ENCODE results near the gene PHYKPL.
A peak's percentile ranks its signal among the peaks of the same experiment; 100 is the strongest.

The PHYKPL gene

DNA sequence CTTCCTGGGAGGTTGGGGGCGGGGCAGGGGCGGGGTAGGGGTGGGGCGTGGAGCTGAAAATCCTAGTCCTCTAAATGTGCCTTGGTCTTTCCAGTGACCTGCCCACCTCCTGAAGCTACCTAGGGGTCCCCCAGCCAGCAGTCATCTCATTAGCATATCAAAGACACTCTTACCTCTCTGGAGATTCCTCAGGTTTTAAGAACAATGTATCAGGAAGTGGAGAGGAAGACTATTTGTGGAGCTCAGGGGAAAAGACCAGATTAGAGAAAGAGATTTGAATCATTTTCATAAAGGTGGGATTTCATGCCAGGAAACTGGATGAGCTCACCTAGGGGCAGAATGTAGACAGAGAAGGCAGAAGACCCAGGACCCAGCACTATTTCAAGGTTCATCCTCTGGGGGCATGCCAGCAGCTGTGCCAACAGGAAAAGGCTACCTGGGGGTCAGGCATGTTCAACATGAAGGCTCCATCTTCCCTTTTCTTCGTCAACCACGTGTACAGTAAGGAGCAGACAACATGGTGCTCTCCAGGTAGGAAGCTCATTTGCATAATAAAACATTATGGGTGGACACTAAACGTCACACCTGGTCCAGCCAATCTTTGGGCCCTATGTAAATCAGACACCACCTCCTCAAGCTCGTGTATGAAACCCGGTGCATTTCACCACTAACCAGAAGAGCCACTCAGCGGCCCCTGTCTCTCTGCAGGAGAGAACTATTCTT lies 52.3 kb downstream of the PHYKPL start:
- DNase-seq, result no peak

DNA sequence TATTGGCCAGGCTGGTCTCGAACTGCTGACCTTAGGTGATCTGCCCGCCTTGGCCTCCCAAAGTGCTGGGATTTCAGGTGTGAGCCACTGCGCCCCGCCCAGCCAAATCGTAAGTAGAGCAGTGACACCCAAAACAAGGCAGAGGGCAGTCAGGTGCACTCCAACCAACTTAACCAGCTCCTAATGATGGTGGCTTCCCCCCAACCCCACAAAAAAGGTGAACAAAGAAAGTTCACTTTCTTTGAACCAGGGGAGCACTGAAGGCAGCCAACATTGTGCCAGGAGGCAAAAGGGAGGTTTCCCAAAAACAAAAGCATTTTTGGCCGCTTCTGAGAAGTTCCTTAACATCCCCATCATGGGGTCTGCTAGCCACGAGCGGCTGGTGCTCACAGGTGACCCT lies 55.0 kb downstream of the PHYKPL start:
- DNase-seq, result no peak

DNA sequence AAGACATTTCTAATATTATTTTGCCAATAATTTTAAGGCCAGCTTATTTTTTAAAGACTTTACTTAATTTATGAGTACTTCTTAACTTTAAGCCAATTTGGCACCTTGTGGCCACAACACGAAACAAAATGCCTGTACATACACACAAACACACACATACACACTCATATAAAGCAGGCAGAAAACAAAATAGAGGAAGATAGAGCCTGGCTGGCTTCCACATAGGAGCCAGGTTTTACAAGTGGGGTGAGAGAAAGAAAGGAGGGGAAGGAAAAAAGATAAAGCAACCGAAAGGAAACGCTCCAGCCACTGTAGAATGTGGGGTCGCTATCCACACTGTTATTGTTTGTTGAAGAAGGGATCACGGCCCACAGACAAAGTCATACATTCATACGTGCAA lies 55.8 kb downstream of the PHYKPL start:
- DNase-seq, result no peak

DNA sequence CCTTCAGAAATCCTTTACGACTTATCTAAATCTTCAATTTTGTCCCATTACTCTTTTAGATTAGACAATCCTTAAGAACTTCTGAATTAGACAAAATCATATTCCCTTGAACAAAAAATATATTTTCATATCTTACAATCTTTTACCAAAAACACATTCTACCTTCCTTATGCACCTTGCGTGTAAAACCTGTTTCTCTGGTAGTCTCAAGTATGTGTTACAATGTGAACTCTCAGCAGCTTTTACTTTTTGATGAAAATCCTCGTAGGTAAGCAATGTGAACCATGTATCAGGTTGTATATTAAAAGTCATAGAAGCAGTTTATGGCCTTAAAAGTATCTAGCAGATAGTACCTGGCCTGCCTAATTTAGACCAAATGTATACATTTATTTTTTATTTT lies 58.1 kb downstream of the PHYKPL start:
- no peak for DNase-seq

DNA sequence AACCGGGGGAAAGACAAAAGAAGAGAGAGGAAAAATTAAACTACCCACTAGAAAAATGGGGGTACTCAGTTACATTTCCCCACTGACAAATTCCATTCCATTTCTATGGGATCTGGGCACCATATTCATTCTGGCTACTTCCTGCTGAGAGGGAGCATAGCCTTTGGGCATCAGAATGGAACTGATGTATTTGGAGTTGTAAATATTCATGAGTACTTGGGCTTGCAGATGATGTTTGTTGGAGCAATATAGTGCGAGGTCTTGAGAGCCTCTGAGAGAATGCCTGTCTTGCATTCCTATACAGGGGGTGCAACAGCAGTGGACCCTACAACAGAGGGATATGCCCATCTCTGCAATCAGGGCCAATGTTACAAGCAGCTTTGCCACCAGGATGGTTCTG lies 62.1 kb downstream of the PHYKPL start:
- DNase-seq, result no peak

DNA sequence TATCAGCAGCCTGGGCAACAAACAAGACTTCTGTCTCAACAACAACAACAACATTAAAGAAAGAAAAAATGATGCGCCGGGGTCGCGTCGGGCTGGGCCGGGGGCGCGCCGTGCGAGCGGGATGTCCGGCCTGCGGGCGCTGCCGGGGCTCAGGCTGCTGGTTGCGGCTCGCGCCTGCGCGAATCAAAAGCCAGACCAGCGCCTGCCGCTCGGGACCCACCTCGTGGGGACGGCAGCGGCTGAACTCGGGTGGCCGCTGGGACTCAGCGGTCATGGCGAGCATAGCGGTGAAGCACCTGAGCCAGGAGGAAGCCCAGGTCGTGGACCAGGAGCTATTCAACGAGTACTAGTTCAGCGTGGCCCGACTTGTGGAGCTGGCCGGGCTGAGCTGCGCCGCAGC lies 67.0 kb downstream of the PHYKPL start:
- no peak for DNase-seq

DNA sequence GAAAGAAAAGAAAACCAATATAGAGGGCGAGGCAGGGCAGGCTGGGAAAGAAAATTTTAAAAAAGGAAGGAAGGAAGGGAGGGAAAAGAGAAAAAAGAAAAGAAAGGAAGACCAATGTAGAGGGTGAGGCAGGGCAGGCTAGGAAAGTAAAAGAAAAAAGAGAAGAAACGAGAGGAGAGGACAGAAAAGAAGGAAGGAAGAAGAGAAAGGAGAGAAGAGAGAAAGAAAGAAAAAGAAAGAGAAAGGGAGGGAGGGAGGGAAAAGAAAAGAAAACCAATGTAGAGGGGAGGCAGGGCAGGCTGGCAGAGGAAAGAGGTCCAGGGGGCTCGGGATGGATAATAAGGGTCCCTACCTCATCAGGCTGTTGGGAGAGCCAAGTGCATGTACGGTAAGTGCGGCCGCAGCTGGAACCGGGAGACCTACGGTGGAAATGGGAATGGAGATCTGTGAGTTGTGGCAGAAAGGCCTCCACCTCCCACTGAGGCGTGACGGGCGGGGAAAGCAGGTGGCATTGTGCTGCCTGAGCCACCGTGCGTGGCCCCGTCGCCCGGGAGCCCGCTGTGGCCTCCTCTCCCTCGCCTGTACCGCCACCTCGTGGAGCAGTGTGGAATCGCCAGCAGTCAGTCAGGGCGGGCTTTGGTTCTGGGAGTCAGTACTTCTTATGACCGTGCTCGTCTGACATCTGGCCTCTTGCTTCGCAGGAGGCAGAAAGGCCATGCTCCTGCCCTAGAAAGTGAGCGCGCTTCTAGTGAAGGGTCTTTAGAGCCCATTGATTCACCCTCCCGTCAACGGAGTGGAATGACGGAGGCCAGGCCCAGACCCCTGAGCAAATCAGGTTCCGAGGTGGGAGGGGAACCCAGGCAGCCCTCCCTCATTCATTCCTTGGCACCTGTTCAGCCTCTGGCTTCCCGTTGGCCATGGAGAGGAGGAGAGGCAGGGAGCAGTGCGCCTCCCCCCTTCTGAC lies 68.5 kb downstream of the PHYKPL start:
- peak; percentile 90 for DNase-seq

DNA sequence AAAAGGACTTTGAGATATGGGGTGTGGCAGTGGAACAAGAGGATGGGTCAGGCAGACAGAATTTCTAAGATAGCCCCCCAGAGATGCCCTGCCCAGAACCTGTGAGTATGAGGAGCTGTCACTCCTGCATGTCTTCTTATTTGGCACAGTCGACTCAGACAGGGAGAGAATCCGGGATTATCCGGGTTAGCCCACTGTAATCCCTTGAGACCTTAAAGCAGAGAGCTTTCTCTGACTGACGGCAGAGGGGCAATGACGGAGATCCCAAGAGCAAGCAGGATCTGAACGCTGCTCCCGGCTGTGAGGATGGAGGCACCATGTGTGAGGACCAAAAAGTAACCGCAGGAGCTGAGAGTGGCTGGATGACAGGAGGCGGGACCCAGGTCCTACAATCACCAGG lies 70.1 kb downstream of the PHYKPL start:
- DNase-seq, result no peak

DNA sequence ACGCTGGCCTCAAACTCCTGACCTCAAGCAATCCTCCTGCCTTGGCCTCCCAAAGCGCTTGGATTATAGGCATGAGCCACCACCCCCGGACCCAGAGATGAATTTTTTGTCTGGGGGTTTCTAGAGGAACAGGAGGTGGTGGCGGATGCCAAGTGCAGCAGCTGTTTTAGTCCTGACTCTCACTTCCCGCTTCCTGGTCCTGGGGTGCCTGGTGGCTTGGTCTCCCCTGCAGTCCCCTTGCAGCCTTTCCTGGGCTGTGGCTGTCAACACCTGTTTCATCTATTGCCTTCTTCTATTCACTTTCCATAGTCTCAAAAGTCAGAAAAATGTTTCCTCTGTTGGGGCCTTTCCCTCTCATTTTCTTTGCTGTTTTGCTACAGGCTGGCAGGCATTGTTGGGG lies 72.4 kb downstream of the PHYKPL start:
- DNase-seq, result no peak
